Mesendoderm (in vitro differentiated cells): ENCODE results near the gene CHRNA4.

ENCODE experiments used
- DNase-seq: peaks from one replicate; pipeline ENCODE4 v3.0.0; 2013
- H2AK5ac ChIP-seq: 2 replicates; pipeline ENCODE4 v1.6.1; 2013; ENCODE audit warnings: low read length, inconsistent platforms
- H2BK120ac ChIP-seq: 2 replicates; pipeline ENCODE4 v1.6.1; 2013; ENCODE audit warnings: low read depth, mild to moderate bottlenecking, low read length, moderate library complexity, mixed read lengths
- H2BK15ac ChIP-seq: replicated peaks from 2 replicates; pipeline ENCODE4 v1.6.1; 2013; ENCODE audit warnings: low read depth, mild to moderate bottlenecking, moderate library complexity
- H2BK5ac ChIP-seq: 2 replicates; pipeline ENCODE4 v1.6.1; 2013; ENCODE audit warnings: low read length, inconsistent platforms
- H3K18ac ChIP-seq: 2 replicates; pipeline ENCODE4 v1.6.1; 2013; ENCODE audit warnings: mild to moderate bottlenecking, low read length, mixed read lengths
- H3K23ac ChIP-seq: one replicate; pipeline ENCODE4 v1.6.1; 2013; ENCODE audit warnings: low read length
- H3K27ac ChIP-seq: 2 replicates; pipeline ENCODE4 v1.5.1; 2013; ENCODE audit warnings: low read depth, mild to moderate bottlenecking, inconsistent platforms, low read length, moderate library complexity
- H3K27me3 ChIP-seq: 2 replicates; pipeline ENCODE4 v1.6.1; 2013; ENCODE audit warnings: low read length, control low read depth, mild to moderate bottlenecking, inconsistent platforms; ENCODE audit not compliant: insufficient read depth, poor library complexity
- H3K36me3 ChIP-seq: 2 replicates; pipeline ENCODE4 v1.6.1; 2013; ENCODE audit warnings: low read length, inconsistent platforms; ENCODE audit not compliant: control insufficient read depth, insufficient read depth
- H3K4ac ChIP-seq: one replicate; pipeline ENCODE4 v1.6.1; 2013; ENCODE audit warnings: low read depth, mild to moderate bottlenecking, low read length, moderate library complexity
- H3K4me1 ChIP-seq: 2 replicates; pipeline ENCODE4 v1.6.1; 2013; ENCODE audit warnings: low read depth, low read length, inconsistent platforms; ENCODE audit not compliant: control insufficient read depth
- H3K4me2 ChIP-seq: 2 replicates; pipeline ENCODE4 v1.6.1; 2013; ENCODE audit warnings: low read length
- H3K4me3 ChIP-seq: 2 replicates; pipeline ENCODE4 v1.5.1; 2013; ENCODE audit warnings: mild to moderate bottlenecking, low read length
- H3K56ac ChIP-seq: one replicate; pipeline ENCODE4 v1.6.1; 2013; ENCODE audit warnings: low read length
- H3K79me1 ChIP-seq: 2 replicates; pipeline ENCODE4 v1.6.1; 2013; ENCODE audit warnings: low read length, inconsistent platforms
- H3K79me2 ChIP-seq: 2 replicates; pipeline ENCODE4 v1.6.1; 2013; ENCODE audit warnings: mild to moderate bottlenecking, low read length; ENCODE audit not compliant: control insufficient read depth, insufficient read depth
- H3K9ac ChIP-seq: 2 replicates; pipeline ENCODE4 v1.6.1; 2013; ENCODE audit warnings: low read length, inconsistent platforms
- H4K5ac ChIP-seq: one replicate; pipeline ENCODE4 v1.6.1; 2013; ENCODE audit warnings: low read length
- H4K8ac ChIP-seq: one replicate; pipeline ENCODE4 v1.6.1; 2013; ENCODE audit warnings: low read depth, mild to moderate bottlenecking, control low read depth, low read length, moderate library complexity
- WGBS: extraction: QIAGEN DNeasy Blood & Tissue Kit; methylation state at CpG from one replicate; pipeline ENCODE4 v1.1.7; 2013; ENCODE audit warnings: low lambda C conversion rate, missing lambda C conversion rate; ENCODE audit not compliant: insufficient coverage; ENCODE audit errors: extremely low coverage; 5-methylcytosine and 5-hydroxymethylcytosine counted together

CHRNA4 gene

DNA sequence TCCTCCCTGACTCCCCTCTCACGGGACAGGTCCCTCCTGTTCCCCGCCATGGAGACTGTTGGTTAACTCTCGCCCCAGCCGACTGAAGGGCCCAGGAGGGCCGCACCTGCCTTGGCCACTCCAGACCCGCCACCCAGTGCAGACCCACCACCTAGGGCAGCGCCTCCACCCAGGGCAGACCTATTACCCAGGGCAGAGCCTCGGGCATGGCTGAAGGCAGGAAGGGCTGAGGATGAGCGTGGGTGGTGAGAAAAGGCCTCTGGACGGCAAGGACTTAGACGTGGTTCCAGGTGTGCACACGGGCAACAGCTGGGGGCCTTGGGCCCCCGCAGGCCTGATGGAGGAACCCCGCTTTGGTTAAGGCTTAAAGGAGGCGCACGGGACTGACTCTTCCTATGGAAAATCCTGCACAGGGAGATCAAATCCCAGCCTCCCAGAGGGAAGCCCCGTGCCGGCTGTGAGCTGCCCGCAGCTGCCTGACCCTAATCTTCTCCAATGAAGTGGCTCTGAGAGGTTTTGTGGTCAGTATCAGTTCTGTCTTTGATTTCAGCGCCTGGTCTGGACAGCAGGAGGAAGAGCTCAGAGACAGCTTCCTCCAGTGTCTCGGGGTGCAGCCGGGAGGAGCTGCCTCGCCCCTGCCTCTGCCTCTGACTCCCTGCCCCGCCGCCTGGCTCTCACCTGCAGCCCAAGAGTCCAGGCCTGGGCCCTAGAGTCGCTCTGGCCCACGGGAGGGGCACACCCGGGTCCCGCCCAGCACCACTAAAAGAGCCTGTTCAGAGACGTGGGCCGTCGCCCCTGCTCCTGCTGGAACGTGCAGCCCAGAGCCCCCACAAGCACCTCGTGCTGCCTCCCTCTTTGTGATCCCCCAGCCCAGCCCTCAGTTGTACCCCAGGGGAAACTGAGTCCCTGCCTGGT, 12.1 kb upstream of the CHRNA4 start:
- H2BK5ac ChIP-seq, result no peak overlapping the region
- DNase-seq, result no peak
- H3K18ac ChIP-seq, result no peak overlapping the region
- no peak overlapping the region for H3K4ac ChIP-seq
- H3K4me1 ChIP-seq, result no peaks in the 10 kb centered on the region
- H3K9ac ChIP-seq, result no peak overlapping the region
- H2BK15ac ChIP-seq, result no peak overlapping the region
- H3K4me3 ChIP-seq, result no peak overlapping the region
- H3K79me1 ChIP-seq, result no peaks in the 10 kb centered on the region
- H3K27me3 ChIP-seq, result no peaks in the 10 kb centered on the region
- H3K56ac ChIP-seq, result no peak overlapping the region
- no peak overlapping the region for H3K23ac ChIP-seq
- no peak overlapping the region for H2BK120ac ChIP-seq
- H3K79me2 ChIP-seq, result no peaks in the 10 kb centered on the region
- no peak overlapping the region for H3K4me2 ChIP-seq
- no peak overlapping the region for H4K5ac ChIP-seq
- H3K27ac ChIP-seq, result no peak overlapping the region
- no peak overlapping the region for H4K8ac ChIP-seq
- no CpG with 5 or more reads among the region's 34 CpGs for WGBS
- no peaks in the 10 kb centered on the region for H3K36me3 ChIP-seq
- no peak overlapping the region for H2AK5ac ChIP-seq

- Histone ChIP-seq H4K8ac (no peak overlapping the region), H4K5ac (no peak overlapping the region), H3K56ac (no peak overlapping the region), H3K4me3 (no peak overlapping the region), H3K4ac (no peak overlapping the region), H2BK120ac (no peak overlapping the region), H3K79me2 (no peaks in the 10 kb centered on the region), H3K23ac (no peak overlapping the region), H3K27ac (no peak overlapping the region), H3K4me2 (no peak overlapping the region), H3K4me1 (no peaks in the 10 kb centered on the region), H3K79me1 (no peaks in the 10 kb centered on the region), H3K9ac (no peak overlapping the region), H3K36me3 (no peaks in the 10 kb centered on the region), H3K18ac (no peak overlapping the region), H3K27me3 (no peaks in the 10 kb centered on the region), H2AK5ac (no peak overlapping the region), H2BK15ac (no peak overlapping the region), H2BK5ac (no peak overlapping the region)
- no peak for DNase-seq
- whole genome bisulfite sequencing, result no CpG with 5 or more reads among the region's 28 CpGs
Observed at GRCh38 chr20:63371291-63371865, 10.2 kb upstream of the CHRNA4 start.

DNA sequence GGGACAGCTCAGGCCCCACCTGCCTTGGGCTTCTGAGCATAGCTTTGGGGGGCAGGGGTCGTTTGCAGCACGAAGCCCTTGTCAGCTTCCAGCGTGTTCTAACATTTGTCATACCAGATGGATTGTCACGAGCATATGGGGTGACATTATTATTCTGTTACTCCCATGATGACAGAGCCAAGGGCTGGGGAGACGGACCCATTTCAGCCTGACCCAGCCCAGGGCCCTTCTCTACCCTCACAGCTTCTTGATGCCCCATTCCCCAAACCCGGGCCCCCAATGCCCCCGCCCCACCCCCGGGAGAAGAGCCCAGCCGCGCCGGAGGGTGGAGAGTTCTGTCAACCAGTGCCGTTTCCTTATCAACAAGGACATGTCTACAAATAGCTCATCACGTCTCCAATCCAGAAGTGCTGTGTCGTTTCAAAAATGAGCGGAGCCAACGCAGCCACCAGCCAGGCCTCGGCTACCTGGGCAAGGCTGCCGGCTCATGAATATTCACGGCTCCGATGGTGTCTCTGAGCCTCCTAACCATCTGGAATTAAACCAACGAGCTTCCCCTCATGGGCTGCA, 9.6 kb upstream of the CHRNA4 start:
- Histone ChIP-seq H3K18ac (no peak overlapping the region), H2BK15ac (no peak overlapping the region), H3K4me3 (no peak overlapping the region), H3K27me3 (no peaks in the 10 kb centered on the region), H3K9ac (no peak overlapping the region), H3K79me1 (no peaks in the 10 kb centered on the region), H3K4me1 (no peaks in the 10 kb centered on the region), H3K36me3 (no peaks in the 10 kb centered on the region), H2BK5ac (no peak overlapping the region), H3K4me2 (no peak overlapping the region), H2BK120ac (no peak overlapping the region), H2AK5ac (no peak overlapping the region), H3K56ac (no peak overlapping the region), H4K8ac (no peak overlapping the region), H3K23ac (no peak overlapping the region), H3K4ac (no peak overlapping the region), H3K79me2 (no peaks in the 10 kb centered on the region), H4K5ac (no peak overlapping the region), H3K27ac (no peak overlapping the region)
- DNase-seq, result no peak
- no CpG with 5 or more reads among the region's 21 CpGs for WGBS

GRCh38 chr20:63369724-63370617, 8.8 kb upstream of the CHRNA4 start:
- Histone ChIP-seq H4K8ac (no peak overlapping the region), H2BK120ac (no peak overlapping the region), H3K4me3 (no peak overlapping the region), H2AK5ac (no peak overlapping the region), H3K56ac (no peak overlapping the region), H3K79me1 (no peaks in the 10 kb centered on the region), H2BK5ac (no peak overlapping the region), H3K36me3 (no peaks in the 10 kb centered on the region), H2BK15ac (no peak overlapping the region), H3K4me2 (no peak overlapping the region), H3K4me1 (no peaks in the 10 kb centered on the region), H3K18ac (no peak overlapping the region), H4K5ac (no peak overlapping the region), H3K27ac (no peak overlapping the region), H3K9ac (no peak overlapping the region), H3K4ac (no peak overlapping the region), H3K79me2 (no peaks in the 10 kb centered on the region), H3K23ac (no peak overlapping the region), H3K27me3 (no peaks in the 10 kb centered on the region)
- DNase-seq, result no peak
- WGBS, result no CpG with 5 or more reads among the region's 24 CpGs

DNA sequence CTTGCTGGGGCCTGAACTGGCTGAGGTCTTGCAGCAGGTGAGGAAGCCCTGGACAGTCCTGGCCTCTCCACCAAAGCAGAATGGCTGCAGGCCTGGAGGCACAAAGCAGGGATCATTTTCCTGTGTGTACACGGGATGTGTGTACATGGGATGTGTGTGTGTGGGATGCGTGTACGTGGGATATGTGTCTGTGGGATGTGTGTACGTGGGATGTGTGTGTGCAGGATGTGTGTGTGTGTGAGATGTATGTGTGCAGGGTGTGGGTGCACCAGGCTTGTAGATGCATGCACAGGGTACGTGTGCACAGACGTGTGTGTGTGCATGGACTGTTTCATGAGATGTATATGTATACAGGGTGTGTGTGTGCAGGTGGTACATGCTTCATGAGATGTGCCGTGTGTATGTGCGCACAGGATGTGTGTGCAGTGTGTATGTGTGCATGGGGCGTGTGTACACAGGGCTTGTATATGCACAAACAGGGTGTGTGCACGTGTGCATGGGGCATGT, 7.9 kb upstream of the CHRNA4 start:
- Histone ChIP-seq H2BK15ac (no peak overlapping the region), H2BK120ac (no peak overlapping the region), H3K23ac (no peak overlapping the region), H3K79me1 (no peaks in the 10 kb centered on the region), H3K4me2 (no peak overlapping the region), H3K27me3 (no peaks in the 10 kb centered on the region), H2AK5ac (no peak overlapping the region), H4K8ac (no peak overlapping the region), H3K4me1 (no peaks in the 10 kb centered on the region), H3K18ac (no peak overlapping the region), H3K27ac (no peak overlapping the region), H3K4ac (no peak overlapping the region), H3K36me3 (no peaks in the 10 kb centered on the region), H3K9ac (no peak overlapping the region), H3K56ac (no peak overlapping the region), H2BK5ac (no peak overlapping the region), H4K5ac (no peak overlapping the region), H3K79me2 (no peaks in the 10 kb centered on the region), H3K4me3 (no peak overlapping the region)
- DNase-seq, result no peak
- WGBS, result 100% methylated on average over 3 of the region's 10 CpGs
